GM18520 (cell line): ENCODE results near the gene REN.

Experiments used
- ATAC-seq: cut with Tn5 transposase; IDR thresholded peaks from one replicate; pipeline ENCODE4 v1.9.1; 2021; ENCODE audit not compliant: unreplicated experiment

REN gene

DNA sequence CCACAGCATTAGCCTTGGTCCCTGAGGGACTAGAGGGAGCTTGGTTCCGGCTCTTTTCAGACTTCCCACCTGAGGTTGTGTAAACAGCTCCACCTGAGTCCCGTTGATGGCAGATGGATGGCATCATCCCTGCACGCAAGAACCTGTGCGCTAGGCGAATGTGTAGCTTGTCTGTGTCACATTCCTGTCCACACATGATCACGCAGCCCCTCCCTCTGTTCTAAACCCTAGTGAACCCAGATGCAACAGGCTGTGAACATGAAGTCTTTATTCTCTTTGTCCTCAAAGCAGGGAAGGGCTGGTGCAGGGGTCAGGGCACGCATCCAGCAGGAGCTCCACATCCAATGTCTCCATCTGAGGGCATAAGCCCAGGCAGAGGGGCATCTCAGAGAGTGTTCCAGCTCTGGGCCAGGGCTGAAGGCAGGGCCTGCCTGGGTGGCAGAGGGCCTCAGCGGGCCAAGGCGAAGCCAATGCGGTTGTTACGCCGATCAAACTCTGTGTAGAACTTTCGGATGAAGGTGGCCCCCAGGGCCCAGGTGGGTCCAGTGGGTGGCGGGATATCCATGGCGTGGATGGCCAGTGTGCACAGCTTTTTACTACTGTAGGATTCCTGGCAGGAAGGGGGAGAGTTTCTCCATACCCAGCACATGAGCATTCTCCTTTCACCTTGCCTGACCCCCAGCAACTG is 11.4 kb downstream of the REN start:
- ATAC-seq, result no peak

DNA sequence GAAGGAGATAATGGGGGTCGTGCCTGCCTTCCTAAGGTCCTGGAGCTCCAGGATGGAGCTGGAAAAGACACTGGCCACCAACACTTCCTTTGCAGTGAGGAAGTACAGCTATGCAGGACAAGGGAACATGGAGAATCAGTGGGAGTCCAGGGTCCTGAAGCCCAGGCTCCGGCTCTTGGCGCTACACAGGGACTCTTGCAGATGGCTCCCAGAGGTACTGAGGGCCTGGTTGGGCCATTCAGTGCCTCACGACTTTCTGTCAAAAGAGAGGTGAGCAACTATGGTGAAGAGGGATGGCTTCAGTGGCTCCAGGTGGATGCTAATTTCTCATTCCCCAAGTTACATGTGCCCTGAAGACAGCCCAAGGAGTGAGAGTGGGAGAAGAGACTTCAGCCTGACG is 12.5 kb downstream of the REN start:
- ATAC-seq, result no peak

GRCh38 chr1:204152310-204153044 is 13.7 kb downstream of the REN start:
- no peak for ATAC-seq

GRCh38 chr1:204151552-204152309 is 14.4 kb downstream of the REN start, which contains the start of gene ETNK2:
ETNK2 (minus strand) TSS chr1:204152044; CDS start chr1:204151852, 192 bp downstream.
- ATAC-seq, result no peak

DNA sequence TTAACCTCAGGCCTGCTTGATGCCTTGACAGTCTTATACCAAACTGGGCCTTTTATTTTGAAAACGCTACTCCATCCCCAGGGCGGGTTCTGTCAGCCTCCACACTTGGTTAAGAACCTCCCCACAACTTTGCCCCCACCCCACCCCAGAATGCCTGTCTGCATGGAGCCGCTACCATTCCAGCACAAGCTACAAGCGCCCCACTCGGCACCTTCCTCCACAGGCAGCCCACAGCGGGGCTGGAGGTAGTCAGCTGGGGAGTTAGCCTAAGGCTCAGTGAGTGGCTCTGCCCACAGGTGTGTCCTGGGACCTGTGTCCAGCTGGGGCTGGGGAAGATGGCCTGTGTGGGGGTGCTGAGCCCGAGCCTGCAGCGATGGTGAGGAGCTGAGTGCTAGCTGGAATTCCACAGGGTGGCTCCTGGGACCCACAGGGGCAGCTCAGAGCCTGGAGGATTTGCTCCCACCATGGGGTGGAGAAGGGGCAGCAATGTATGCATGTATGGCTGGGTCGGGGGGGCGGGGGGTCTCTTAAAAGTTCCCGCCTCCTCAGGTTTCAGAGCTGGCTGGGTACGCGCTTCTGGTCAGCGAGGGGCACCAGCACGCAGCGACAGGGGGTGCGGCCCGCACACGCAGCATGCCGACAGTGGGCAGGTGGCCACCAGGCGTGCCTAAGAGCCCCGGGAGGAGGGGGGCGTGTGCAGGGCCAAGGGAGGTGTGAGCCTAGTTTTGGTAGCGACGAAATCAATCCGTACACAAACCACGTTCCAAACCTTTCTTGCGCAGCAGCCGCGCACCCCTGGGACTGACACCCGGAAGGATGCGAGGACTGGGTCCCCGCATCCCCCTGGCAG is 15.2 kb downstream of the REN start:
- ATAC-seq, result no peak

GRCh38 chr1:204149635-204150565 is 16.2 kb downstream of the REN start:
- no peak for ATAC-seq

- ATAC-seq, result no peak
Observed at GRCh38 chr1:204149107-204149506, 17.0 kb downstream of the REN start.

GRCh38 chr1:204147406-204148383 is 18.4 kb downstream of the REN start:
- no peak for ATAC-seq

DNA sequence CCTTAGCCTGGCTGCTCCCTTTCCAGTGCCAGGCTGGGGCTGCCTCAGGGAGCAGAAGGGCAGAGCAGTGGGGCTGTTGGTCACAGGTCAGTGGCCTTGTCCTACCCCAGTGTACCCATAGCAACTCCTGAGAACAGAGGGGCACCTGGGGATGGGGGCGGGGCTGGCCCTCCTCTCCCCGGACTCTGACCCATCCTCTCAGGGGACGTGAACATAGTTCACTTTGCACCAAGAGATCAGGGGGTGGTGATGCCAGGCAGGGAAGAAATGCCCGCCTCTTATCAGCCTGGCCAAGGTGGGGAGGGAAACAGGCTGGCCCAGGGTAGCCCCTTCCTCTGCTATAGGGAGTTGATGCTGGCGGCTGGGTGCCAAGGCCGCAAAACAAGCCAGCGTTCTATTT is 19.2 kb downstream of the REN start:
- ATAC-seq, result no peak

DNA sequence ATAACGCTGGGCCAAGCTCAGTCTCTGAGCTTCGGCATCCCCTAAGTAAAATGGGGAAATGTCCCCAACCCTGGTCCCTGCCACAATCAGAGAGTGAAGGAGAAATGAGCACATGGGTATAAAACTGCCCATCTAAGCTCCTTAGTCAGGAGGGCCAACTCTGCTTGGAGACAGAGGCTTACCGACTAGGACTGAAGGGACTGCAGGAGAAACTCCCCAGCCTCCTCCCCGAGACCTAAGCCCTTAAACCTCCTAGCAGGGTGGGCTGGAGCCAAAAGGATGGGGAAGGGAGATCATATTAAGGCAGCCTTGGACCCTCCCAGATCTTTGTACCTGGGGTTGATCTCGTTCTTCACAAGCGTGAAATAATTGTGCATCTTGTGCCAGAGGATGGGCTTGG is 19.8 kb downstream of the REN start:
- ATAC-seq, result no peak

DNA sequence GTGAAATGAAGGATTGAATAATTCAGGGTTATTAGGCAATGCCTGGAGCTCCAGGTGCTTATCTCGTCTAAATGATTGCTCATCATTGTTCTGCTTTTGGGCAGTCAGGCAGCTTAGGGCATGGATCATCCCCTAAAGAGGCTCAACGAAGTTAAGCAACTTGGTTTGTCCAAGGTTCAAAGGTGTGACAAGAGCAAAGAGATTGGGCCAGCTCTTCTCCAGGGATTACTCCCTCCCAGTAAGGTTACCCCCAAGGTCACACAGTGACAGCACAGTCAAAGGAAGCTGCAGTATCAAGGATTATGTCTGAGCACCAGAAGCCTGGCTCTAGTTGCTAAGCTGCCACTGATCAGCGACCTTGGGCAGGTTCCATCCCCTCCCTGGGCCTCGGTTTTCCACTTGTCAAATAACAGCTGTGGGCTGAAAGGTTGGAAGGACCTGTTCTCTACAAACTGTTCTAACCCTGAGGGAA is 21.1 kb downstream of the REN start:
- ATAC-seq, result no peak

GRCh38 chr1:204143276-204144041 is 22.7 kb downstream of the REN start:
- no peak for ATAC-seq

DNA sequence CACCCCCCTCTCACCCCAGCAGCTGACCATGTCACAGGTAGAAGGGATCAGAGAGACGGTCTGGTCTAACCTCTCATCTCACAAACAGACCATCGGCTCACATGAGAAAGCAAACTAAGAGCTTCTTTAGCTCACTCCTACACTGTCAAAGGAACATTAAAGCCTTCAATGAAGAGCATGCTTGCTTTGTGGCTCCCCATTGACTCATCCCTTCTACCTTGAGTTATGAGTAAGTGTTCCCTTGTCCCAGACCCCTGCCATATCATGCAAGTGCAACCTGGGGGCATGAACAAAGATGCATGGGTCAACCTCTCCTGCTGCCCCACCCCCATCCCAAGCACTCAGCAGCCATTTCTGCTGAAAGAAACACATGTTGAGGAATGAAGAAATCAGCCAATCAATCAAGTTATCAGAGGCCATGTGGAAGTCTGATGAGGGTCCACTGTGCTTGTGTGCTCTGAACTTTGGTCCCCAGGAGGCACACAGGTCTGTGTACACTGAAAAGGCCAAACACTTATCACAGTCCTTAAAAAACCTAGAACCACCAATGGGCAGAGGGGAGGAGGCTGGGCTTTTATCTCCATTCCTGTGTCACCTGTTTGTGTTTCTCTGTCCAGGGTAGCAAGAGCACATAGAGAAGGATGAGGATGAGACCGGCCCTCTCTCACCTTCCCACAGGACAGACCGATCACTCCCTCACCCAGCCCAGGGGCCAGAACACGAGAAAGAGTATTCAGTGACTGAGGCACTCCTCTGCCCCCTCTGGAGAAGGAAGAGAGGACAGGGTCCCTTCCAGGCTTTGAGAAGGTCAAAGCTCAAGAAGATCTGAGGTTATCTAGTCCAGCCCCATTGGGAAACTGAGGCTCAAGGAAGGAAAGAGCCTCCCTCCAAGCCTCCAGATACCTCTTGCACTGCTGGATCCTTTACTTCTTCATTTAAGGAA is 23.8 kb downstream of the REN start:
- ATAC-seq, result no peak

DNA sequence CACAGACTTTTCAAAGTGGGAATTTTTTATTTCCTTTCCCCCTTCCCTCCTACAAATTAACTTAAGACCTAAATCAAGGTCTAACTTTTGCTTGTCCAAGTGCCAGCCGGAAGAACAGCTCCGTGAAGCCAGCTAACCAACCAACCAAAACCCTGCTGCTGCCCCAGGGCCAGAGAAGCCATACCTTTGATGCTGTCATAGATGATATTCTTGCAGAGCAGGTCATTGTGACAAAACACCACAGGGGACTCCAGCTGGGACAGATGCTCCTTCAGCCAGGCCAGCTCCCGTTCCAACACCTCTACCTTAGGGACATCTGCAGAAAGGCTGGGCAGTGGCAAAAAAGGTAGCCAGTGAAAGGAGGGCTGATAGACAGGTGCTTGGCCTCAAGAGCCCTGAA is 25.0 kb downstream of the REN start:
- ATAC-seq, result no peak

- ATAC-seq, result no peak
Observed at GRCh38 chr1:204139952-204140351, 26.2 kb downstream of the REN start.

- ATAC-seq, result no peak
Observed at GRCh38 chr1:204139088-204139487, 27.0 kb downstream of the REN start.

GRCh38 chr1:204136814-204137213 is 29.3 kb downstream of the REN start:
- ATAC-seq, result no peak
